RPMI7951 (cell line): ENCODE results near the gene BAG1. TPM values are rescaled to one million over a fixed set of nuclear protein-coding genes. Genes with fewer than 3 reads are reported as not detected.
A peak's percentile ranks its signal among the peaks of the same experiment; 100 is the strongest.

Experiments
- DNase-seq: peaks from one replicate; pipeline ENCODE4 v3.0.0-alpha.2; 2012; ENCODE audit warnings: low read depth
- total RNA-seq: library from RNA; depleted of rRNA; stranded (reverse); fragments of >200 nt; shearing (Covaris generic); gene quantifications from 2 replicates; pipeline ENCODE4 v1.2.3, GENCODE V29; 2014; rRNA removed

The BAG1 gene
- total RNA-seq, 1 experiment from 2014 or later = 19.9 TPM

DNA sequence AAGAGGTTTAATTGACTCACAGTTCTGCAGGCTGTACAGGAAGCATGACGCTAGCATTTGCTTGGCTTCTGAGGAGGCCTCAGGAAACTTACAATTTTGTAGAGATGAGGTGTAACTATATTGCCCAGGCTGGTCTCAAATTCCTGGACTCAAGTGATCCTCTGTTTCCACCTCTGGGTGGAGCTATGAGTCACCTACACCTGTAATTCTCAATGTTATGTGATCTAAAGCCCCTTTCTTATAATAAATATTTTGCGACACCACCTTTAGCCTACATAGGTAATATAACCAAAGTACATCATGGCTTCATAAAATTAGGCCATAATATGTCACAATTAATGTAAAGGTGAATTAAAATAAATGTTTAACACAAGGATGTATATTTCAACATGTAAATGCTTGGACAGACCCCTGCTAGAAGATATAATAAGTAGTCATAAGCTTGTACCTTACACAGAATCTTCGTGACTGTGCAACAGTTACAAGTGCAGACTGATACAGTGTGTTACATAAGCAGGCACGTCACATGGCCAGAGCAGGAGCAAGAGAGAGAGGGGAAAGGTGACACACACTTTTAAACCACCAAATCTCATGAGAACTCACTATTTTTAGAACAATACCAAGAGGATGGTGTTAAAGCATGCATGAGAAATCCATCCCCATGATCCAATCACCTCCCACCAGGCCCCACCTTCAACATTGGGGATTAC is 54.3 kb downstream of the BAG1 start:
- DNase-seq = no peak

DNA sequence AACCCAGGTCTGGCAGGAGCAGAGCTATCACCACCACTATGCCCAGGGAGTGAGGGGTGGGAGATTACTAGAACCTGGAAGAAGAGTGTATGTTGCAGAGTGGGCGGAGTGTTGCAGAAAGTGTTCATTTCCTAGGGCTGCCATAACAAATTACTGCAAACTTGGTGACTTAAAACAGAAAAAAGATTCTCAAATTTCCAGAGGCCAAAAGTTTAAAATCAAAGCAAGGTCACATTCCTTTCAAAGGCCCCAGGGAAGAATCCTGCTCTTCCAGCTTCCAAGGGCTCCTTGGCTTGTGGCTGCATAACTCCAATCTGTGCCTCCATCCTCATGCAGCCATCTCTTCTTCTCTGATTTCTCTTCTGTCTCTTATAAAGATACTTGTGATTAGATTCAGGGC is 55.1 kb downstream of the BAG1 start:
- DNase-seq = no peak

DNA sequence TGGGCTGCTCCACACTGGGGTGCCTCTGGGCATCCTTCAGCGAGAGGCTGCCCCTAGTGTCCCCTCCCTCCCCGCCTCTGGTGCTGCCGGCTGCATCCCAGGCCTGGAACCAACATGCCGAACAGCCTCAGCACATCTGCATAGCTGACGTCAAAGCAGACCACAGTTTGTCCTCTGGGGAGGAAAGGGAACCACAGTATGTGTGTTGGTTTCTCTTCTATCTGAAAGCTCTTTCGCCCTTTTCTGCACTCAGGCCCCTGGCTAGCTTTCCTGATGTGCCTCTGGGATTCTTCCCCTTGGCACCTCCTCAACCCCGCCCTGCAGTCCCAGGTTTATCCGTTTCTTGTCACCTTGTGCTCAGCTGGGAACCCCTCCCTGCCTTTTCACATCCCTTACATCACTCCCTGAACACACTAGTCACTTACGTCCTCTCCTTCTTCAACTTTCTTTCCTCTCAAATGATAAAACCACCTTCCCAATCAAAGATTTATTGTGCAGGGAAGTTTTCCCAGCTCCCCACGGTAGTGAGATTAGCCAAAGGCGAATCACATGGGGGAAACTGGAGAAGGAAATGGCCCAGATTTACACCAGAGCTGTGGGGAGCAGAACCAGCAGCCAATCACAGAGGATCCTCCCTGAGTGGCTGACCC is 61.8 kb downstream of the BAG1 start:
- peak; percentile 85 for DNase-seq

Other genes starting within 250 kb of the BAG1 start
- 171 and 180 TPM in 2 replicates for gene DNAJA1, start 239.4 kb downstream of the BAG1 start, total RNA-seq
- gene SMU1, start 188.0 kb downstream of the BAG1 start, total RNA-seq = 27.5 and 28.1 TPM in 2 replicates
- 35.4 and 38.7 TPM in 2 replicates for gene B4GALT1, start 97.4 kb downstream of the BAG1 start, total RNA-seq
- not detected in 2 replicates for gene SPINK4, start 24.5 kb downstream of the BAG1 start, total RNA-seq
- gene CHMP5, start 341 bp upstream of the BAG1 start, total RNA-seq = 135 and 143 TPM in 2 replicates
- 14.0 and 16.3 TPM in 2 replicates for gene NFX1, start 25.8 kb upstream of the BAG1 start, total RNA-seq
- not detected in 2 replicates for gene AQP7, start 137.9 kb upstream of the BAG1 start, total RNA-seq
- gene AQP3, start 182.9 kb upstream of the BAG1 start, total RNA-seq = 1.4 and 1.6 TPM in 2 replicates
- gene NOL6, start 209.2 kb upstream of the BAG1 start, total RNA-seq = 12.9 and 13.2 TPM in 2 replicates